ENCODE data around the gene ADAMTS16.

Gene ADAMTS16

GRCh38 chr5:5360941-5361520 lies 220.9 kb downstream of the ADAMTS16 start:
- DNase-seq (ENCODE audit: insufficient read length, low spot score) (no peak), FAIRE-seq (no peak)
- TF ChIP-seq PAX5 (IDR thresholded peaks at IDR 0.05; ENCODE audit: insufficient read depth, low read length, severe bottlenecking) (no peak), SPI1 (IDR thresholded peaks at IDR 0.05; ENCODE audit: low read depth, low read length) (no peak), POLR2A (IDR thresholded peaks at IDR 0.05; ENCODE audit: low read depth, low read length) (no peak), POU2F2 (IDR thresholded peaks at IDR 0.05; ENCODE audit: low read depth, low read length) (no peak), POLR2AphosphoS5 (IDR thresholded peaks at IDR 0.05; ENCODE audit: low read depth, low read length) (no peak), TAF1 (IDR thresholded peaks at IDR 0.05; ENCODE audit: low read depth, low read length) (no peak)

GRCh38 chr5:5363045-5363444 lies 222.9 kb downstream of the ADAMTS16 start:
- no peak for DNase-seq (ENCODE audit: insufficient read length, low spot score)
- FAIRE-seq, result no peak

DNA sequence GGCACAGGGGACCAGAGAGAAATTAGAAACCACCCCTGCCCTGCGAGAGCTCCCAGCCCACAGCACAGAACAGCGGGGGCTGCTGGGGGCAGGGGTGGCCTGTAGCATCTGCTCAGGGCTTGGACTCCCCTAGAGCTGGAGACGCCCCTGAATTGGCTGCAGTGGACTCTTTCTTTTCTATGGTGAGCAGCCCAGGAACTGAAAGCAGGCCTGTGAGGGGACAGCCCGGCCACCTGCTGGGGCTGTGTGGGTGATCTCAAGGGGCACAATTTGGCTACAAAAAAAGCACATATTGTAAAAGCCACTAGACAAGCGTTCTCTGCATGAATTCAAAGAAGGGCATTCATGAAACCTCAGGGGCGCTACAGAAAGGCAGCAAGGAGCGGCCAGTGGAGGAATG lies 224.8 kb downstream of the ADAMTS16 start:
- no peak for FAIRE-seq
- TF ChIP-seq PAX5 (IDR thresholded peaks at IDR 0.05; ENCODE audit: insufficient read depth, low read length, severe bottlenecking) (no peak), POLR2AphosphoS5 (IDR thresholded peaks at IDR 0.05; ENCODE audit: low read depth, low read length) (no peak), SPI1 (IDR thresholded peaks at IDR 0.05; ENCODE audit: low read depth, low read length) (no peak), TAF1 (IDR thresholded peaks at IDR 0.05; ENCODE audit: low read depth, low read length) (no peak), POU2F2 (IDR thresholded peaks at IDR 0.05; ENCODE audit: low read depth, low read length) (no peak), POLR2A (IDR thresholded peaks at IDR 0.05; ENCODE audit: low read depth, low read length) (no peak)
- DNase-seq (ENCODE audit: insufficient read length, low spot score), result no peak

More at GRCh38 chr5:5363045-5363444, 222.9 kb downstream of the ADAMTS16 start:
- TF ChIP-seq PAX5 (IDR thresholded peaks at IDR 0.05; ENCODE audit: insufficient read depth, low read length, severe bottlenecking) (no peak), POLR2AphosphoS5 (IDR thresholded peaks at IDR 0.05; ENCODE audit: low read depth, low read length) (no peak), POU2F2 (IDR thresholded peaks at IDR 0.05; ENCODE audit: low read depth, low read length) (no peak), TAF1 (IDR thresholded peaks at IDR 0.05; ENCODE audit: low read depth, low read length) (no peak), SPI1 (IDR thresholded peaks at IDR 0.05; ENCODE audit: low read depth, low read length) (no peak), POLR2A (IDR thresholded peaks at IDR 0.05; ENCODE audit: low read depth, low read length) (no peak)

DNA sequence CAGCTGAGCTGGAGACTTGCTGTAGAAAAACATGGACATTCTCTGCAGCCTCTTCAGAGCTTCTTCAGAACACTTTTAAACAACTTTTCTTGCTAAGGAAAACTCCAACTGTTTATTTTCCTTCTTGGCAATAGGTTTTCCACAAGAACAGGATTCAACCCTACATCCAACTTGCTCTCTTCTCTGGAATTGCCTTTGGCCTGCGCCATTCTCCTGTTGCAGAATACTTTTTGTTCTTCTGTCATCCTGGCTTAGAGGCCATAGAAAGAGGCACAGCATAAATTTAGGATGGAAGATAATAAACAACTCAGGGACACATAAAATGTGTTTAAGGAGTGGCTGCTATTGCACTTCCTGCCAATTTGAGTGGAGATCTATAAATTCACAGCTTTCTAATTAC lies 227.6 kb downstream of the ADAMTS16 start:
- FAIRE-seq (no peak), DNase-seq (ENCODE audit: insufficient read length, low spot score) (no peak)
- no peak for TF ChIP-seq TAF1 (IDR thresholded peaks at IDR 0.05; ENCODE audit: low read depth, low read length)
- TF ChIP-seq PAX5 (IDR thresholded peaks at IDR 0.05; ENCODE audit: insufficient read depth, low read length, severe bottlenecking), result no peak
- no peak for TF ChIP-seq POU2F2 (IDR thresholded peaks at IDR 0.05; ENCODE audit: low read depth, low read length)
- no peak for TF ChIP-seq SPI1 (IDR thresholded peaks at IDR 0.05; ENCODE audit: low read depth, low read length)
- no peak for TF ChIP-seq POLR2AphosphoS5 (IDR thresholded peaks at IDR 0.05; ENCODE audit: low read depth, low read length)
- TF ChIP-seq POLR2A (IDR thresholded peaks at IDR 0.05; ENCODE audit: low read depth, low read length), result no peak

- TF ChIP-seq SPI1 (IDR thresholded peaks at IDR 0.05; ENCODE audit: low read depth, low read length) (no peak), POU2F2 (IDR thresholded peaks at IDR 0.05; ENCODE audit: low read depth, low read length) (no peak), PAX5 (IDR thresholded peaks at IDR 0.05; ENCODE audit: insufficient read depth, low read length, severe bottlenecking) (no peak), TAF1 (IDR thresholded peaks at IDR 0.05; ENCODE audit: low read depth, low read length) (no peak), POLR2AphosphoS5 (IDR thresholded peaks at IDR 0.05; ENCODE audit: low read depth, low read length) (no peak), POLR2A (IDR thresholded peaks at IDR 0.05; ENCODE audit: low read depth, low read length) (no peak)
- FAIRE-seq (no peak), DNase-seq (ENCODE audit: insufficient read length, low spot score) (no peak)
Observed at GRCh38 chr5:5369051-5369605, 229.0 kb downstream of the ADAMTS16 start.
